ENCODE results near the gene EPHA6. TPM values are rescaled to one million over a fixed set of nuclear protein-coding genes. Genes with fewer than 3 reads are reported as not detected.

Gene EPHA6
- total RNA-seq (2014; rRNA removed; shearing (Covaris generic)), result not detected in 2 replicates
- not detected in 2 replicates for polyA plus RNA-seq (2016; fragmentation: Nextera tagmentation; extraction: Ambion mirVana)

- in situ Hi-C loops (cut with MboI), result no loop called here
These were observed at the start of gene EPHA6 for GRCh38 chr3:96813820-96814650. EPHA6 (plus strand) TSS chr3:96814594.

GRCh38 chr3:96776818-96777217 lies 37.6 kb upstream of the EPHA6 start:
- Histone ChIP-seq H3K27me3 (replicated peaks; ENCODE audit: insufficient read depth) (no peaks in the 10 kb centered on the region), H4K20me1 (ENCODE audit: insufficient read depth) (no peaks in the 10 kb centered on the region), H3K4me2 (ENCODE audit: unreplicated experiment) (no peak overlapping the region), H3K4me3 (no peak overlapping the region), H3K9me2 (ENCODE audit: insufficient read depth) (no peaks in the 10 kb centered on the region), H3K9ac (no peak overlapping the region), H3K79me2 (ENCODE audit: insufficient read depth) (no peaks in the 10 kb centered on the region), H3K27ac (no peak overlapping the region), H3K4me1 (ENCODE audit: insufficient read depth) (no peaks in the 10 kb centered on the region), H2AFZ (no peak overlapping the region), H3K36me3 (ENCODE audit: low read depth) (no peaks in the 10 kb centered on the region), H3F3A (ENCODE audit: insufficient read depth) (no peaks in the 10 kb centered on the region), H3K9me3 (ENCODE audit: low read depth) (peaks cover 5% of the 10 kb centered on the region)
- in situ Hi-C loops (cut with MboI), result no loop called here
- DNase-seq, result no peak
- 47 to 51% methylated on average over 39 to 43 of the region's 43 CpGs for WGBS, 2 experiments (ENCODE audit: low coverage in 1 of 2, low lambda C conversion rate in 2 of 2, missing lambda C conversion rate in 2 of 2)
- TF ChIP-seq EZH2phosphoT487 (IDR thresholded peaks at IDR 0.05; ENCODE audit: insufficient read depth, low read depth), result no peak
- no peak for TF ChIP-seq EZH2 (IDR thresholded peaks at IDR 0.05; ENCODE audit: insufficient read depth, poor library complexity, severe bottlenecking)

More at GRCh38 chr3:96813820-96814650, at the start of gene EPHA6:
- DNase-seq, result peak; percentile 72
- Histone ChIP-seq H3K27ac (no peak within 1 kb of the TSS), H3K4me1 (ENCODE audit: insufficient read depth) (no peaks in the 10 kb centered on the region), H2AFZ (peak within 1 kb of the TSS; percentile 85), H3K4me3 (peak within 1 kb of the TSS; percentile 74), H3K36me3 (ENCODE audit: low read depth) (no peaks in the 10 kb centered on the region), H3K79me2 (ENCODE audit: insufficient read depth) (no peaks in the 10 kb centered on the region), H3K27me3 (replicated peaks; ENCODE audit: insufficient read depth) (peaks cover 21% of the 10 kb centered on the region), H3F3A (ENCODE audit: insufficient read depth) (no peaks in the 10 kb centered on the region), H3K9me3 (ENCODE audit: low read depth) (no peaks in the 10 kb centered on the region), H3K9me2 (ENCODE audit: insufficient read depth) (no peaks in the 10 kb centered on the region), H4K20me1 (ENCODE audit: insufficient read depth) (no peaks in the 10 kb centered on the region), H3K9ac (no peak within 1 kb of the TSS), H3K4me2 (ENCODE audit: unreplicated experiment) (peak within 1 kb of the TSS; percentile 87)
- TF ChIP-seq EZH2phosphoT487 (IDR thresholded peaks at IDR 0.05; ENCODE audit: insufficient read depth, low read depth) (no peak), EZH2 (IDR thresholded peaks at IDR 0.05; ENCODE audit: insufficient read depth, poor library complexity, severe bottlenecking) (peak; percentile 65)
- 2 to 5% methylated on average over 55 to 69 of the region's 83 CpGs for WGBS, 2 experiments (ENCODE audit: low coverage in 1 of 2, low lambda C conversion rate in 2 of 2, missing lambda C conversion rate in 2 of 2)

- Histone ChIP-seq H4K20me1 (ENCODE audit: insufficient read depth) (no peaks in the 10 kb centered on the region), H3K4me3 (no peak overlapping the region), H3K27me3 (replicated peaks; ENCODE audit: insufficient read depth) (no peaks in the 10 kb centered on the region), H3F3A (ENCODE audit: insufficient read depth) (no peaks in the 10 kb centered on the region; the same call in 1 of the 2 replicates), H2AFZ (no peak overlapping the region), H3K9ac (no peak overlapping the region), H3K4me2 (ENCODE audit: unreplicated experiment) (no peak overlapping the region), H3K79me2 (ENCODE audit: insufficient read depth) (no peaks in the 10 kb centered on the region), H3K27ac (no peak overlapping the region), H3K4me1 (ENCODE audit: insufficient read depth) (no peaks in the 10 kb centered on the region), H3K36me3 (ENCODE audit: low read depth) (no peaks in the 10 kb centered on the region), H3K9me2 (ENCODE audit: insufficient read depth) (no peaks in the 10 kb centered on the region), H3K9me3 (ENCODE audit: low read depth) (no peaks in the 10 kb centered on the region)
- in situ Hi-C loops (cut with MboI), result no loop called here
- no peak for TF ChIP-seq EZH2 (IDR thresholded peaks at IDR 0.05; ENCODE audit: insufficient read depth, poor library complexity, severe bottlenecking)
- no peak for TF ChIP-seq EZH2phosphoT487 (IDR thresholded peaks at IDR 0.05; ENCODE audit: insufficient read depth, low read depth)
- WGBS, 2 experiments (ENCODE audit: low coverage in 1 of 2, low lambda C conversion rate in 2 of 2, missing lambda C conversion rate in 2 of 2), result 46 to 48% methylated on average over 6 of the region's 6 CpGs
- DNase-seq, result no peak
These were observed 34.6 kb upstream of the EPHA6 start for GRCh38 chr3:96779810-96780209.

GRCh38 chr3:96796101-96796500 lies 18.3 kb upstream of the EPHA6 start:
- H3K9ac ChIP-seq, result no peak overlapping the region
- in situ Hi-C loops (cut with MboI), result no loop called here
- H3F3A ChIP-seq (ENCODE audit: insufficient read depth), result no peaks in the 10 kb centered on the region
- H3K4me1 ChIP-seq (ENCODE audit: insufficient read depth), result no peaks in the 10 kb centered on the region
- no peak overlapping the region for H2AFZ ChIP-seq
- no peaks in the 10 kb centered on the region for H3K27me3 ChIP-seq (replicated peaks; ENCODE audit: insufficient read depth)
- no peaks in the 10 kb centered on the region for H3K9me2 ChIP-seq (ENCODE audit: insufficient read depth)
- H4K20me1 ChIP-seq (ENCODE audit: insufficient read depth), result no peaks in the 10 kb centered on the region
- H3K4me3 ChIP-seq, result no peak overlapping the region
- 25 to 35% methylated on average over 5 of the region's 5 CpGs for WGBS, 2 experiments (ENCODE audit: low coverage in 1 of 2, low lambda C conversion rate in 2 of 2, missing lambda C conversion rate in 2 of 2)
- no peak for TF ChIP-seq EZH2 (IDR thresholded peaks at IDR 0.05; ENCODE audit: insufficient read depth, poor library complexity, severe bottlenecking)
- no peak for TF ChIP-seq EZH2phosphoT487 (IDR thresholded peaks at IDR 0.05; ENCODE audit: insufficient read depth, low read depth)
- H3K36me3 ChIP-seq (ENCODE audit: low read depth), result no peaks in the 10 kb centered on the region
- H3K27ac ChIP-seq, result no peak overlapping the region
- DNase-seq, result no peak
- H3K79me2 ChIP-seq (ENCODE audit: insufficient read depth), result no peaks in the 10 kb centered on the region
- no peak overlapping the region for H3K4me2 ChIP-seq (ENCODE audit: unreplicated experiment)
- no peaks in the 10 kb centered on the region for H3K9me3 ChIP-seq (ENCODE audit: low read depth)

All from GM23248 (cell line).